ENCODE data around the gene RAP2A.

The RAP2A gene

DNA sequence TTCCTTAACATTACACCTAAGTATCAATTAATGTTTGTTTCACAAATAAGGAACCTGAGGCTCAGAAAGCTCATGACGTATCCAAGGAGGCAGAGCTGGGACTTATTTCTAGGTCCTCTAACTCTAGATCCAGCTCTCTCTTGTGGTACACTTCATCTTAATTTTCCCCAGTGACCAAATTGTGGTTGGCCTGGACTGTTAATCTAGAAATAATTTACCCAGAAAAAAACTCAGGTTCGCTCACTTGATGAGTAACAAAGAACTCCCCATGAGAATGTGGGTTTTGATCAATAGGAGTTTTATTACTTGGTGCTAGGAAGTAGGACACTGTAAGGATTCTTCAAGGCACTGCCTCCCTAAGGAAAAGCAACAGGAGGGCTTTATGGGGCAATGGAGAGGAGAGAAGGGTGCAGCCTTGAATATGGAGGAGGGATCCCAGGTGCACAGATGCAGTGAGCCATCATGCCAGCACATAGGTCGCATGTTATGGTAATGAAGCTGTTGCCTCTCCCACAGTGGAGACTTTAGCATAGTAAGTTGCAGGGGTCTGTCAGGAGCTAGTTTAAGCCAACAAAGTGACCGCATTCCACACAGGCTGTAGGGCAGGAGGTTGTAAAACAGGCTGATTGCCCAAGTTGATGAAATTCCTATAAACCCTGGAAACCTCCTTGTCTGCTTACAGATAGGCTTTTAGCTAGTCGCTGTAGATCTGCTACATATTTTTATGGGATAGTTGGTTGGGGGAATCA is 14.7 kb downstream of the RAP2A start:
- Histone ChIP-seq H3K27ac (ENCODE audit: poor library complexity, severe bottlenecking) (no peak overlapping the region), H3K27me3 (ENCODE audit: insufficient read depth, poor library complexity, severe bottlenecking) (no peaks in the 10 kb centered on the region), H3K36me3 (ENCODE audit: low read depth) (peaks cover 4% of the 10 kb centered on the region), H3K4me3 (ENCODE audit: severe bottlenecking) (no peak overlapping the region), H3K9me3 (ENCODE audit: severe bottlenecking) (no peaks in the 10 kb centered on the region), H3K4me1 (ENCODE audit: insufficient read depth, poor library complexity, severe bottlenecking) (no peaks in the 10 kb centered on the region)
- TF ChIP-seq, protein P1, sequence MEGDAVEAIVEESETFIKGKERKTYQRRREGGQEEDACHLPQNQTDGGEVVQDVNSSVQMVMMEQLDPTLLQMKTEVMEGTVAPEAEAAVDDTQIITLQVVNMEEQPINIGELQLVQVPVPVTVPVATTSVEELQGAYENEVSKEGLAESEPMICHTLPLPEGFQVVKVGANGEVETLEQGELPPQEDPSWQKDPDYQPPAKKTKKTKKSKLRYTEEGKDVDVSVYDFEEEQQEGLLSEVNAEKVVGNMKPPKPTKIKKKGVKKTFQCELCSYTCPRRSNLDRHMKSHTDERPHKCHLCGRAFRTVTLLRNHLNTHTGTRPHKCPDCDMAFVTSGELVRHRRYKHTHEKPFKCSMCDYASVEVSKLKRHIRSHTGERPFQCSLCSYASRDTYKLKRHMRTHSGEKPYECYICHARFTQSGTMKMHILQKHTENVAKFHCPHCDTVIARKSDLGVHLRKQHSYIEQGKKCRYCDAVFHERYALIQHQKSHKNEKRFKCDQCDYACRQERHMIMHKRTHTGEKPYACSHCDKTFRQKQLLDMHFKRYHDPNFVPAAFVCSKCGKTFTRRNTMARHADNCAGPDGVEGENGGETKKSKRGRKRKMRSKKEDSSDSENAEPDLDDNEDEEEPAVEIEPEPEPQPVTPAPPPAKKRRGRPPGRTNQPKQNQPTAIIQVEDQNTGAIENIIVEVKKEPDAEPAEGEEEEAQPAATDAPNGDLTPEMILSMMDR (IDR thresholded peaks at IDR 0.05; ENCODE audit: poor library complexity, severe bottlenecking) = no peak
- no peak for DNase-seq (ENCODE audit: low spot score)
- no peak for ATAC-seq (ENCODE audit: low read depth)

DNA sequence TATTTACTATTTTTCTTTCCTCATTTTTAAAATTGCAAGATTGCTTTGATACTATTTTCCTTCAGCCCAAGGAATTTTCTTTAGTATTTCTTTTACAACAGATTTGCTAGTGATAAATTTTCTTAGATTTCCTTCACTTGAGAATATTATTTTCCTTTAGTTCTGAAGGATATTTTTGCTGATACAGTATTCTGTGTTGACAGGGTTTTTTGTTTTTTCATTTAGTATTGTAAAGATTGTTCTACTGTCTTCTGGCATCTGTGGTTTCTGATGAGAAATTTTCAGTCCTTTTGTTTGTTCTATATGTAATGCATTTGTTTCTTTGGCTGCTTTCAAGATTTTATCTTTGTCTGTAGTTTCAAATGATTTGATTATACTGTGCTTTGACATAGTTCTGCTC is 20.7 kb downstream of the RAP2A start:
- no peak overlapping the region for H3K27ac ChIP-seq (ENCODE audit: poor library complexity, severe bottlenecking)
- H3K27me3 ChIP-seq (ENCODE audit: insufficient read depth, poor library complexity, severe bottlenecking) = no peaks in the 10 kb centered on the region
- ATAC-seq (ENCODE audit: low read depth) = no peak
- DNase-seq (ENCODE audit: low spot score) = no peak
- peaks cover 6% of the 10 kb centered on the region; the same call in 1 of the 2 replicates for H3K36me3 ChIP-seq (ENCODE audit: low read depth)
- H3K4me1 ChIP-seq (ENCODE audit: insufficient read depth, poor library complexity, severe bottlenecking) = no peaks in the 10 kb centered on the region
- H3K4me3 ChIP-seq (ENCODE audit: severe bottlenecking) = no peak overlapping the region
- peaks cover 3% of the 10 kb centered on the region for H3K9me3 ChIP-seq (ENCODE audit: severe bottlenecking)
- TF ChIP-seq, protein P1 (IDR thresholded peaks at IDR 0.05; ENCODE audit: poor library complexity, severe bottlenecking) = no peak

DNA sequence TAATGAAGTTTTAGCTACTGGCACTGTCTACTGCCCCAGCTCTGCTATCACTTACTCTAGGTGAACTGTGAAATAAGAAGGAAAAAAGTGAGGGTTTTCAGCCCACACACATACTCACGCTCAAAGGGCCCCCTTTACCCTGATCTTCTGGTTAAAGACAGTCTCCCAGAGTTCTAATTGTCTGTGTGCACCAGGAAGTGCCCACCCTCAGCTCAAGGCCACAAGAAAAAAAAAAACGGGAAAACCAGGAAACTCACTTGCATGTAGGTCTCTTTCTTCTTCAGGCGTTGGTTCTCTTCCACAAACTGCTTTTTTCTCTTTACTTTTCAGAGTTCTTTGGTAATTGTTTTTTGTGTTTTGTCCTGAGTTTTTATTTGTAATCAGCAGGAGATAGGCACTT is 22.1 kb downstream of the RAP2A start:
- TF ChIP-seq, protein P1 (IDR thresholded peaks at IDR 0.05; ENCODE audit: poor library complexity, severe bottlenecking) = no peak
- Histone ChIP-seq H3K27ac (ENCODE audit: poor library complexity, severe bottlenecking) (no peak overlapping the region), H3K9me3 (ENCODE audit: severe bottlenecking) (peaks cover 3% of the 10 kb centered on the region), H3K36me3 (ENCODE audit: low read depth) (peaks cover 6% of the 10 kb centered on the region; the same call in 1 of the 2 replicates), H3K4me1 (ENCODE audit: insufficient read depth, poor library complexity, severe bottlenecking) (no peaks in the 10 kb centered on the region), H3K4me3 (ENCODE audit: severe bottlenecking) (no peak overlapping the region), H3K27me3 (ENCODE audit: insufficient read depth, poor library complexity, severe bottlenecking) (no peaks in the 10 kb centered on the region)
- DNase-seq (ENCODE audit: low spot score) (no peak), ATAC-seq (ENCODE audit: low read depth) (no peak)

DNA sequence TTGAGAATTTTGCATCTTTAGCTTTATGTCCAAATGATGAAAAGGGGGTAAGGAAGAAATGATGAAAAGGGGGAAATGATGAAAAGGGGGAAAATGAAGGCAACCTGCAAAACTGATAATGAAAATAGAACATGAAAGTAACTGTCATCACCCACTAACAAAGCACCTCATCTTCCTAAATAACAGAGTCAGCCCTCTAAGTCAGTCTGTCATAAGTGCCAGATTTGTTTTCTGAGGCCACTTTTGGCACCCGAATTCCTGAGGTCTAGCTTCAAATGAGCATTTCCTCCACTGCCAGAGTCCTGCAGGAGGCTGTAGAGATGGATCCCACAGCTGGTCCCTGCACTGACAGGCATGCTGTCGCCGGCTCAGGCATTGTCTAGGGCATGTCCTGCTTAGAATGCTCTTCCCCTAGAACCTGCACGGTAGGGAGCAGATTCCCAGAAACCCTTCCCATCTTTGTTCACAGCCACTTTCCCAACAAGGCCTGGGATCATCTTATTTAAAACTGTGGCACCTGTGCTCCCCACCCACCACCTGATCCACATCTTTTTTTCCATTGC is 25.3 kb downstream of the RAP2A start:
- TF ChIP-seq, protein P1 (IDR thresholded peaks at IDR 0.05; ENCODE audit: poor library complexity, severe bottlenecking) = no peak
- H3K27ac ChIP-seq (ENCODE audit: poor library complexity, severe bottlenecking) = no peak overlapping the region
- DNase-seq (ENCODE audit: low spot score) (no peak), ATAC-seq (ENCODE audit: low read depth) (no peak)
- peaks cover 7% of the 10 kb centered on the region; the same call in 1 of the 2 replicates for H3K36me3 ChIP-seq (ENCODE audit: low read depth)
- no peaks in the 10 kb centered on the region for H3K27me3 ChIP-seq (ENCODE audit: insufficient read depth, poor library complexity, severe bottlenecking)
- H3K9me3 ChIP-seq (ENCODE audit: severe bottlenecking) = peaks cover 3% of the 10 kb centered on the region
- H3K4me3 ChIP-seq (ENCODE audit: severe bottlenecking) = no peak overlapping the region
- no peaks in the 10 kb centered on the region for H3K4me1 ChIP-seq (ENCODE audit: insufficient read depth, poor library complexity, severe bottlenecking)

All from RWPE2 (cell line).